Stimulated activated CD8-positive, alpha-beta memory T cell treated with anti-CD3 and anti-CD28 coated beads, Interleukin-12 subunit alpha, Interleukin-12 subunit beta, amount 100 ng/mL, for 1 hour (primary cell): ENCODE results near the gene ABCA3.
"Not testable (repeated sequence)": the region's sequence is repeated elsewhere in the genome, so short reads cannot be mapped to it uniquely, and the experiment has no call there.

Source experiments
- DNase-seq: peaks from one replicate; pipeline ENCODE4 v3.0.0-alpha.2; 2020; ENCODE audit warnings: low read depth

The ABCA3 gene

DNA sequence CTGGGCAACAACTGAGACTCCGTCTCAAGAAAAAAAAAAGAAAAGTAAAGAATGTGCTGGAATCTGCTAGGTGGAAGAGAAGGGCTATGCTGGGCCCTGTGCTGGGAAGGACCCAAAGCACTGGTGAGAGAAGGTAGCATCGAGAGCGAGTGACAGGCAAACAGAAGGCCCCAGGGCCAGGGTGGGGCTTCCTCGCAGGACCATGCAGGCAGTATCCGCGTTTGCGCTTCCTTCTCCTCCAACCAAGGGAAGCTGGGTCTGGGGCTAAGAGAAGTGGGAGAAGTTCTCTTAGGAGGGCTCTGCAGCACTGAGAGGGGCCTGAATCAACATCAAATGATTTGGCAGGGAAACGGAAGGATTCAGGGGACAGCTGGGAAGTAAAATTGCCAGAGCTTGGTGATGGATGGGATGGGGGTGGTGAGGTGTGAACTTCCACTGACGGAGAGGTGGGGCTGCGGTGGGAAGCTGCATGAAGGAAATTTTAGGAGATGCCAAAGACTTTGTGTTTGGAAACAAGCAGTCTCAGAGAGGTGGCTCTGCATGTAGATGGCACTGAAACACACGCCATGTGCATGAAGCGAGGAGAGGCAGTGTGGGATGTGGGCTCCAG is 83.9 kb downstream of the ABCA3 start:
- DNase-seq, result no peak

DNA sequence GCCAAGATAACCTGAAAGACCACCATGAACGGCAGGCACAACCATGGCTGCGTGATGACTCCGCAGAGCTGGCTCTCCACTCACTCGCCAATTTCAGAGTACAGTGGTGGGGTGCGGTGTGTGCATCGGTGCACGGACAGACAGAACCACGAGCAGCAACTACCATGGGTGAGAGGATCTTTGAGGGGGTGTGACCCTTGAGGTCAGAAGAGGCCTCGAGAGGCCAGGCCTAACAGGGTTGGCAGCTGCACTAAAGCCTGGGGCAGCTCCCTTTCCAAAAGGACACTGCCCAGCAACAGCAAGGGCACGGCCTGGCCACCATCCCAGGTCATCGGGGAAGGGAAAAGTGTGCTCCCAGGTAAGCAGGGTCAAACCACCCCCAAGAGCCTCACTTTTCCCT is 87.2 kb downstream of the ABCA3 start:
- DNase-seq, result no peak

DNA sequence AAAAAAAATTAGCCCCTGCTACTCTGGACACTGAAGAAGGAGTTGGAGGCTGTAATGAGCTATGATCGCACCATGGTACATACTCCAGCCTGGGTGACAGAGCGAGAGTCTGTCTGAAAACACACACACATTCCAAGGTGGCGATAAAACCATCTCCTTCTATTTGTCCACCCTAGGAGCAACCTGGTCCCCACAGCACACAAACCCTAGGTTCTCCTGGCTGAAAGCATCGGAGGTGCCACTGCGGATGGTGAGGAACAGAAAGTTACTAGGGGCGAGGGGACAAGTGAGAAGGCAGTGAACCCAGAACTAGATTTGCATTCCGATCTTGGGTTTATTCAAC is 87.8 kb downstream of the ABCA3 start:
- no peak for DNase-seq

DNA sequence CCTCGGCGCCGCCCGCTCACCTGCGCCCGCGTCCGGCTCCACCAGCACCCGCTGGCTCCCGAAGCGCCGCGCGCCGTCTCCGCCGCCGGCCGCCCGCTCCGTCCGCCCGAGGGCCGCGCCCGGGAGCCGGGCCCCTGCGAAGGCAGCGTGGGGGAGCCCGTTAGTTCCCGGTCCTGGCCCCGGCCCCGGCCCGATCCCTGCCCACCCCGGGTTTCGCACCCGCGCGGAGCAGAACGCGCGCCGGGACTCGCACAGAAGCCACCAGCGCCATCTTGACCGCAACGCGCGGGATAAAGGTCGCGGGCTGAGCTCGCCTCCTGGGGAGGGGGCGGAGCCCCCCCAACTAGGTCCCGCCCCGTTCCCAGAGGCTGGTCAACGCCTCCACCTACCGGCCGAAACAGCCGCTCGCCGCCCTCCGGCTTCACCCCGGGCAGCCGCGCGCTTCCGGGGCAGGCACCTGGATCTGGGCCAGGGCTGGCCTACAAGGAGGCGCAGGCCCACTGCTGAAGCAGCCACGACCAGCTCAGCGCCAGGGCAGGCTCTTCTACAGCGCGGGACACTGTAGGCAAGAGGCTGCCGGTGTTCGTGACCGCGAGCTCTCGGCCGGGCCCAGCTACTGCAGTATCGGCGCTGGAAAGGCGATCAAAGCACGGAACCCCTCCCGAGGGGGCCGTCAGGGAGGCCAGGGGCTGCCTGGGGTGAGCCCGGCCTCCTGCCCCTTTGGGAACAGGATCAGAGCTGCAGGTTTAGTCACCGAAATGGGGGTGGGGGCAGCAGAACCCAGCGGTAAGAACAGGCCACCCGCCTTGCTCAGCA is 89.0 kb downstream of the ABCA3 start, which contains the start of gene ECI1:
ECI1 (minus strand) TSS at position 292 of the 816 bp plus-strand sequence; CDS start at position 271, 21 bp downstream.
- DNase-seq, result peak; percentile 57

DNA sequence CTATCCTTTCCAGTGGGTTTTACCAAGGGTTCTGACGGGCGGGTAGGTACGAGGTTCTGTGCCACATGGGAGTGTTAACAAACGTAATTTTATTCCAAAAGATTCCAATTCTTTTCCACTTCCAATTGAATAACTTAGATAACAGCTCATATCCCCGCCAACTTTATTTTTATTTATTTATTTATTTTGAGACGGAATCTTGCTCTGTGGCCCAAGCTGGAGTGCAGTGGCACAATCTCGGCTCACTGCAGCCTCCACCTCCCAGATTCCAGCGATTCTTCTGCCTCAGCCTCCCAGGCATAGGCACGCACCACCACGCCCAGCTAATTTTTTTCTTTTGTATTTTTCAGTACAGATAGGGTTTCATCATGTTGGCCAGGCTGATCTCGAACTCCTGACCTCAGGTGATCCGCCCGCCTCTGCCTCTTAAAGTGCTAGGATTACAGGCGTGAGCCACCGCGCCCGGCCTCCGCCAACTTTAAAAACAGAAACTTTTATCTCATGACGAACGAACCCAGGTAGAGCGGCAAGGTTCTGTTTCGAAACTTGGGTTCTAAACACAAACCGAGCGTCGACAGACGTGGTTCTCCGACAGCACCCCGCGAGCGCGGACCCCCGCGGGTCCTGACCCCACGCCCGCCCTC is 89.8 kb downstream of the ABCA3 start:
- DNase-seq, result no peak

DNA sequence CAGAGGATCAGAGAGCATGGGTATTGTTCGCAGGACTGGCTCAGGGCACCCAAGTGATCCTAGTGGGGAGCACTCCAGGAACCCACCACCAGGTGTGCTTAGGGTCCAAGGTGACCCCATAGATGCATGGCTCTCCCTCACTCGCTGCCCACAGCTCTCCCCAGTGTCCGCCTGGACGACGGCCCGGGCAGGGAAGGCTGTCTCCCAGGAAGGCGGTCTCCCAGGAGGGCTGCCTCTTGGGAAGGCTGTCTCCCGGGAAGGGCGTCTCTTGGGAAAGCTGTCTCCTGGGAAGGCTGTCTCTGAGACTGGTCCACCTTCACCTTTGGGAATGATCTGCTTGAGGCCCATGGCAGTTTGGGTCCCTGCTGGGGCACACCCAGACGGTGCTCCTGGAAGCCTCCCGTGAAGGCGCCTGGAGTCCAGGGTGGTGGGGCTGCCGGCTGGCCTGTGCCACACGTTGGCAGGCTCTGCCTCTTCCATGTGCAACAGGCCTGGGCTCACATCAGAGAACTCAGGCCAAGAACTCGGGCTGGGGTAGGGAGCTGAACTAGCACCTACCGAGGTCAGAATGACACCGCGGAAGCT is 94.1 kb downstream of the ABCA3 start:
- DNase-seq, result no peak

DNA sequence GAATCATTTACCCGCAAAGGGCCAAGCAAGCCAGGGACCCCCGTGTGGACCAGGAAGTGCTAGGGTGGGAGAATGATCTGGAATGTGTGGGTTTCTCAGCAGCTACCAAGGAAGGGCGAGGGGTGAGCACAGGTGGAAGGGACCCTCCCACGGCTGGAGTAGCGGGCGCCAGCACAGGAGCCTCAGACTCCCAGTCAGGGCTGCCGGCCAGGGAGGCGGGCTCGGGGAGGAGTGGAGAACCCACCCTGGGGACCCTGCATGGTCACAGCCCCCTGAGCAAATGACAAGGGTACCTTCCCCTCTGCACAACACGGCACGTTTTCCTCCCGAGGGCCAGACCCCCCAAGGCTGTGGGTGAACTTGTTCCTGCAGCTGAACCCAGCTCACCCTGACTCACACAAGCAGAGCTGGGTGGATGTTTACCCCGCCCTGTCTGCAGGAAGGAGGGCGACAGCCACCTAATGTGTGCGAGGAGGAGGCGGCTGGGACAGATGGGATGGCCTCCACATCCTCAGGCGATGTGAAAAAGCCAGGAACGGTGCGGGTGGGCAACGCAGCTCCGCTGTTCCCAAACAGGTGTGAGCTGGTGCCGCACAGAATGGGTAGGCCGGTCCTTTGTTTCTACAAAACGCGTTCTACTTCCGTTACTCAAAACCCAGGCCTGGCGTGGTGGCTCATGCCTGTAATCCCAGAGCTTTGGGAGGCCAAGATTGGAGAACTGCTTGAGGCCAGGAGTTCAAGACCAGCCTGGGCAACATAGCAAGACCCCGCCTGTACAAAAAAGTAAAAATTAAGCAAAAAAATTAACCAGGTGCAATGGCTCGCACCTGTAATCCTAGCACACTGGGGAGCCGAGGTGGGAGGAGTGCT is 95.4 kb downstream of the ABCA3 start:
- DNase-seq, result no peak

DNA sequence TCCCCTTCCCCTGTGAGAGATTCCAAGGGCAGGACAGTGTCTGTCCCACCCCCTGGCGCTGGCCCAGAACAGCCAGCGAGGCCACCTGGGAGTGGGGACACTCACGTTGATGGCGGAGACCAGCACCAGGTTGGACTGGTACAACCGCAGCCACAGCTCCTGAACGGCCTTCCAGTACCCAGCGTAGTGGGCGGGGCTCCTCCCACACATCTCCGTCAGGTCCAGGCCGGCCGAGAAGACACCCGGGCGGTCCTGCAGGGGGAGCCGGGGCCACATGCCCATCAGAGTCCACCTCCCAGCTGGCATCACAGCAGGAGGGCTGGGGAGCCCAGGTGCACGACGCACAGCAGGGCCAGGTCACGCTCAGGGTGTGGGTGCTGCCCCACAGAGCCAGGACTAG is 96.2 kb downstream of the ABCA3 start:
- DNase-seq, result no peak

DNA sequence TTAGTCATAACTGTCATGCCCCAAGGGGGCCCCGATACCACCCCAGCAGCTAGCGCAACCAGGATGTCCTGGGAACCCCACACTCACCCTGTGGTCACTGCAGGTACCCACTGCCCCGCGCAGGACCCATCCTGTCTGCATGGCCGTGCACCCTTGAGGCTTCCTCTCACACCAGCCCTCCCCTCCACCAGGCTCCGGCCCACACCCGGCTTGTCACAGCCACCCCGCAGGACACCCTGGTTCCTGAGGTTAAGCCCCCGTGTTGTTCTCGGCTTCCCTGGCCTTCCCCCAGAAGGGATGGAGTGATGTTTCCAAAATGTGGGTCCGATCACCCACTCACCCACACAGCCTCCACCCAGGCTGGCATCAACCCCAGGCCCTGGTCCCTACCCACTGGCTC is 96.7 kb downstream of the ABCA3 start:
- no peak for DNase-seq

DNA sequence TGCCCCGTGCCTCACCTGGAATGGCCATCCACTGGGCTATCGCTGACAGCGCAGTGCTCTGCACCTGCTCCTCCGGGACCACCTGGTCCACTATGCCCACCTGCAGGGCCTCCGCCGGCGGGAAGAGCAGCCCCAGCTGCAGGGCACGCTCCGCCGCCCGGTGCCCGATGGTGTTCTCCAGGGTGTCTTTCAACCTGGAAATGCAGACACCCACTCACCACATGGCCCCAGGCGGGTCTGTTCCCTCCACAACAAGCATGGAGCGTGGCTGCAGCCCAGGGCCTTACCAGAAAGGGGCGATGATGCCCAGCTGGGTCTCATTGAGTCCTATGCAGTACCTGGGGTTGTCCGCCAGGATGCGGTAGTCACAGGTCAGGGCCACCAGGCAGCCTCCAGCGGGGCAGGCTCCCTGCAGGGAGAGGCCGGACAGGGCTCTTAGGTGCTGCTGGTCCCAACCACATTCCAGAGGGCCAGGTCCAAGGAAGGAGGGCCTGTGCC is 97.4 kb downstream of the ABCA3 start:
- DNase-seq, result no peak

DNA sequence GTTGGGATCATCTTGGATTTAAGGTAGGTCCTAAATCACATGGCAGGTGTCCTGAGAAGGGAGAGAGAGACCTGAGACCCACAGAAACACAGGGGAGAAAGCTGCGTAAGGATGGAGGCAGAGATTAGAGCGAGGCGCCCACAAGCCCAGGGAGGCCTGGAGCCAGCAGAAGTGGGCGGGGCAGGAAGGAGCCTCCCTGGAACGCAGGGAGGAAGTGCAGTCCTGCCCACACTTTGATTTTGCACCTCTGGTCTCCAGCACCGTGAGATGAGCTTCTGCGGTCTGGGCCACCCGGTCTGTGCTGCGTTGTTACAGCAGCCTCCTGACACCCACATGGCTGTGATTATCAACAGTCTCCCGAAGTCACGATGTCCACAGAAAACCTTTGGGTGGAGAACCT is 97.9 kb downstream of the ABCA3 start:
- DNase-seq, result no peak

DNA sequence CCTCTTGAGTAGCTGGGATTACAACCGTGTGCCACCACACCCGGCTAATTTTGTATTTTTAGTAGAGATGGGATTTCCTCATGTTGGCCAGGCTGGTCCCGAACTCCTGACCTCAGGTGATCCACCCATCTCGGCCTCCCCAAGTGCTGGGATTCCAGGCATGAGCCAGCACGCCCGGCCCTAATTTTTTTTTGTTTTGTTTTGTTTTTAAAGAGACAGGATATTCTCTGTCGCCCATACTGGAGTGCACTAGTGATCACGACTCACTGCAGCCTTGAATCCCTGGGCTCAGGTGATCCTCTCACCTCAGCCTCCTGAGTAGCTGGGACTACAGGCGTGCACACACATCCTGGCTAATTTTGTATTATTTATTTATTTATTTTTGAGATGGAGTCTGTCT is 100.2 kb downstream of the ABCA3 start:
- not testable (repeated sequence) for DNase-seq

DNA sequence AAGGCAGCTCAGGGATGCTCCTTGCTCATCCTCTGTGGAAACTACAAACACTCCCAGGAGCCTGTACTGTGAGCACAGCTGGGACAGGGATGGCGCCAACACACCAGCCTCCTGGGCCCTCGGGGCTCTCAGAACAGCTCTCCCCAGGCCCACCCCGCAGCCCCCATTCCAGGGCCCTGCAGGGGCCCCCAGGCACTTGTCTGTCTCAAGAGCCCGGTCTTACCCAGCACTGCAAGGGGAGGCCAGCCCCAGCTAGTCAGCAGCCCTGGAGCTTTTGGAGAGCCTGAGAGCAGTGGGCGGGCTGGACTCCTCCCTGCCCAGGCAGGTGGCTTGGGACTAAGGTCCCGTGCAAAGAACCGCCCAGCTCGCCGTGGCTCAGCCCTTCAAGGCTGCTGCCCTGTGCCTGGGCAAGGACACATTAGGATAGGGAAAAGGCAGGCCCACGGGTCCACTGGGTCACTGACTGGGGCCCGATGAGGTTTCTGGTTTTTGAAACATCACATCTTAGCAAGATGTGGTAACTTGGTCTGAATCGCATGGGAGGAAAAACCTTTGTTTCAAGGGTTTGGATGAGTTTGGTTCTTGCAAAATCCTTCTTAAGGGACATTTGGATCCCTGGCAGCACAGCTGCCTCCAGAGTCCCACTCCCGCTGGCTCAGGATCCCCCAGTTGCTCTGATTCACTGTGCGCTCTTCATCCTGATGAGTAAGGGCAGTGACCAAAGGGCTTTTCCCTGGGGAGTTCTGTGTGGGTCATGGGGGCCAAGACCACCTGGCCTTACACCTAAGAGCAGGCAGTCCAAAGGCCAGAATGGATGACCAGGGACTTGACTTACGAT is 101.5 kb downstream of the ABCA3 start:
- DNase-seq, result no peak

DNA sequence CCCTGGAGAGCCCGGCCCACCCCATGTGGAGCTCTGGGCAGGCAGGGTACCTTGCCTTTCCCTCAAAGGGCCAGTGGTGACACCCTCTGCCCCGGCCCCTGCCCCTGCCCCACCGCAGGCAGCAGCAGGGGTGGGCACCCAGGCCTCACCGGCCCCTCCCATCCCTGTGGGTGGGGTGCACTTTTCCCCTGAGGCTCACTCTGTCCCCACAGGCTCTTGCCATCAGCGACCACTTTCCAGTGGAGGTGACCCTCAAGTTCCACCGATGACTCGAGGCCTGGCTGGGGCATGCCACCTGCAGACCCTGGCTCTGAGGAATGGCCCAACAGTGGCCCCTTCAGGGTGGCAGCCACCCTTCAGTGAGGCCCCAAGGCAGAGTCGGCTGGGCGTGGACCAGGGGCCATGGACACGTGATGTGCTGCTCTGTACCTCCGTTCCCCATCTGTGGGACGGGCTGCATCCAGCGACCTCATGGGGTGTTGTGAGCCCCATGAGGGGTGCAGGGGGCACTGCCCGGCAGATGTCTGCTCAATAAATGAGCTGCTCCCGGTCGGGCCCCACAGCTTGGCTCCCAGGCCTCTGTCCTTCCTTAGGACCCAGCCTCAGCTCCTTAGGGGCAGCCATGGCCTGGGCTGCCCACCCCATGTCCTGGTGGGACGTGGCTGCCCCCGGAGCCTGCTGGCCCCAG is 102.2 kb downstream of the ABCA3 start:
- DNase-seq, result no peak

DNA sequence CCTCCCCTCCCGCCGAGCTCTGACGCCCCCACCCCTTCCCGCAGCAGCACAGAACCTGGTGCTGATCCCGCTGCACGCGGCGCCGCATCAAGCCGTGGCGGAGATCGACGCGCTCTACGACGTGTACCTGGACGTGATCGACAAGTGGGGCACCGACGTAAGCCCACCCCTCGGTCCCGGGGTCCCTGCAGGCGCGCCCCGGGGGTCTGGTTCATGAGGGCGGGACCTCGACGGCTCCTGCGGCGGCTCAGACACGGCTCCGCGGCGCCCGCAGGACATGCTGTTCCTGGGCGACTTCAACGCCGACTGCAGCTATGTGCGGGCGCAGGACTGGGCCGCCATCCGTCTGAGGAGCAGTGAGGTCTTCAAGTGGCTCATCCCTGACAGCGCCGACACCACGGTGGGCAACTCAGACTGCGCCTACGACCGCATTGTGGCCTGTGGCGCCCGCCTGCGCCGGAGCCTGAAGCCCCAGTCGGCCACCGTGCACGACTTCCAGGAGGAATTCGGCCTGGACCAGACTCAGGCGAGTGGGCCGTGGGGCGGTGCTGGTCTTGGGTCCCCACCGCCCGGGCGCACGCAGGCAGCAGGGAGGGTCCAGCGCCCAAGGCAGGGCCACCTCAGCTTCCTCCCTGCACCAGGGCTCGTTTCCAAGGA is 102.9 kb downstream of the ABCA3 start:
- no peak for DNase-seq

DNA sequence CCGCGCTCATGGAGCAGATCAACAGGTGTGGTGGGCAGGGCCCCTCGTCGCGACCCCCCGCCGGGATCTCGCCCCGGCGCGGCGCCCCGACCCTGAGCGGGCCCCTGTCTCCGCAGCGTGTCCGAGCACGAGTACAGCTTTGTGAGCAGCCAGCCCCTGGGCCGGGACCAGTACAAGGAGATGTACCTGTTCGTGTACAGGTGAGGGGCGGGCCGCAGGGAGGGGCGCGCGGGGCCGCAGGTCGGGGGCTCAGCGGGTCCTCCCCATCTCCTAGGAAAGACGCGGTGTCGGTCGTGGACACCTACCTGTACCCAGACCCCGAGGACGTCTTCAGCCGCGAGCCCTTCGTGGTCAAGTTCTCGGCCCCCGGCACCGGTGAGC is 103.4 kb downstream of the ABCA3 start:
- no peak for DNase-seq

DNA sequence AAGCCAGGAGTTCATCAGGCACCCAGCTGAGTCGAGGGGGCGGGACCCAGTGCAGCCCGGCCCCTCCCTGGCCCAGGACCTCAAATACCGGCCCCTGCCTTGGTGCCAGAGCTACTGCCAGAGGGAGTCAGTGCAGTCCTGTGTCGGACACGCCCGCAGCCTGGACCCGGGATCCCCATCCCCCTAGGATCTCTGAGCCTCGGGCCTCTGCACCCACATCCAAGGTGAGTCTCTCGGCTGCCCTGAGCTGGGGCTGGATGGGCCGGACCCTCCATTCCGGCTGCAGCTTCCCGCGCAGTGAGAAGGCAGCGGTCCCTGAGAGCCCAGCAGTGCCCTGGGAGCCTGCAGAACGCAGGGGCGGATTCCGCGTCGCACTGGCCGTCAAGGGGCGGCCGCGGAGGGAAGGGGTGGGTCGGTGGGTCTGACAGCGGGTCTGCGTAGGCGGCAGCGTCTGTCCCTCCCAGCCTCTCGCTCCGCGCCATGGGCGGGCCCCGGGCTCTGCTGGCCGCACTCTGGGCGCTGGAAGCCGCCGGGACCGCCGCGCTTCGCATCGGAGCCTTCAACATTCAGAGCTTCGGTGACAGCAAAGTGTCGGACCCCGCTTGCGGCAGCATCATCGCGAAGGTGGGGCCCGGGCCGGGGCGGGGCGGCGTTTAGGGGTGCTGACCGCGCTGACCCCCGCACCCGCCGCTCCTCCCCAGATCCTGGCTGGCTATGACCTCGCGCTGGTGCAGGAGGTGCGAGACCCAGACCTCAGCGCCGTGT is 104.0 kb downstream of the ABCA3 start, which contains the start of gene DNASE1L2:
DNASE1L2 (plus strand) TSS at position 108 of the 765 bp plus-strand sequence; CDS start at position 481, 373 bp downstream.
- DNase-seq, result no peak

DNA sequence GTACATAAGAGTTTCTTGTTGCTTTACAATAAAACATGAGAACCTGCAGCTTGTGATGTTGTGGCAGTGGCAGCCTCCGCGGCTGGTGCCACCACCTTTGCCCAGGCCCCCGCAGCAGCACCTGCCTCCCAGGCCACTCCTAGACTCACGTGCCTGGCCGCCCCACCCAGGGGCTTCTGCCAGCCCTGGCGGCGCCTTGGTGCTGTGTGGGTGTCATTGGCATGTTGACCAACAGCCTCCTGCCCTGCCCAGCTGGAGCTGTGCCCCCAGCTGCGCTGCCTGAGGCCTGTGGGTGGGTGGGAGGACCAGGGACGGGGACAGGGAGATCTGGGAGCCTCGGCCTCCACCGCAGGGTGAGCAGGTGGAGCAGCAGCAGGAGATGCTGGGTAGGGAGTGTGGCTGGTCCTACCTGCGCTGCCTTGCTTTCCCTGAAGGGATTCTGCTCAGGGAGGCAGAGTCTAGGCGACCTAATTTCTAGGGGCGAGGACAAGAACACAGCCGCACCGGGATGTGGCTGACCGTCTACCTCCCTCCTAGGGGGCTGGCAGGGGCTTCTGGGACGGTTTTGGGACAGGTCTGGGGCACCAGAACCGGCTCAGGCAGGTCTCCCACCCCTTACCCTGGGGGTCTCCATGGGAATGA is 104.7 kb downstream of the ABCA3 start:
- no peak for DNase-seq
